Mucosa of descending colon (tissue), 3 donors: ENCODE measurements around the gene MACROD1. TPM values are rescaled to one million over a fixed set of nuclear protein-coding genes. Genes with fewer than 3 reads are reported as not detected.

Source experiments
- ATAC-seq: fragments of 200-7000 bp; cut with Tn5 transposase; one replicate; pipeline ENCODE4 v1.9.1; 2020; ENCODE audit warnings: mild to moderate bottlenecking, moderate library complexity
- DNase-seq, 3 donors: peaks; one replicate each; pipeline ENCODE4 v3.0.0-alpha.2; 2020
- H3K36me3 ChIP-seq: fragments of 200-600 bp; one replicate; pipeline ENCODE4 v1.8.0; 2021; ENCODE audit warnings: low read depth, mild to moderate bottlenecking
- H3K4me1 ChIP-seq: fragments of 200-600 bp; one replicate; pipeline ENCODE4 v1.8.0; 2021; ENCODE audit warnings: low read depth, mild to moderate bottlenecking
- H3K4me3 ChIP-seq: fragments of 200-600 bp; one replicate; pipeline ENCODE4 v1.8.0; 2021; ENCODE audit warnings: mild to moderate bottlenecking
- H3K9me3 ChIP-seq: fragments of 200-600 bp; one replicate; pipeline ENCODE4 v1.8.0; 2021; ENCODE audit warnings: mild to moderate bottlenecking
- intact Hi-C, 2 donors: fragments of 100-400 bp; cut with DNase I in 1 of 2; cut with micrococcal nuclease in 1 of 2; formaldehyde crosslinking; loops; one replicate each; pipeline versions ENCODE4 v1.11.0 to v1.11.1; 2022; cut with DNase I, micrococcal nuclease
- total RNA-seq, 3 donors: library from RNA; stranded (reverse); fragmentation: NEBNext Ultra II Directional in 2 of 3; extraction: Animal tissue kit (Norgen Biotek cat#: 25700) in 2 of 3; gene quantifications; one replicate each; pipeline versions ENCODE4 v1.2.1 to v1.2.4, GENCODE V29; 2021 to 2023
- TF ChIP-seq, protein P1 (sequence below): fragments of 200-600 bp; IDR thresholded peaks from one replicate; pipeline ENCODE4 v1.8.0; 2022; ENCODE audit warnings: antibody characterized with exemption, mild to moderate bottlenecking
- donor health status: DM: no; HTN: no; CAD: no; lungs with moderate emphysema.
- donor health status: DM: no; HTN: no; CAD: no.
- donor health status: DM: no; HTN: yes; CAD: no.

The MACROD1 gene
- total RNA-seq, 3 donors from 2014 or later = 26.7 to 38.7 (median 38.1) TPM

DNA sequence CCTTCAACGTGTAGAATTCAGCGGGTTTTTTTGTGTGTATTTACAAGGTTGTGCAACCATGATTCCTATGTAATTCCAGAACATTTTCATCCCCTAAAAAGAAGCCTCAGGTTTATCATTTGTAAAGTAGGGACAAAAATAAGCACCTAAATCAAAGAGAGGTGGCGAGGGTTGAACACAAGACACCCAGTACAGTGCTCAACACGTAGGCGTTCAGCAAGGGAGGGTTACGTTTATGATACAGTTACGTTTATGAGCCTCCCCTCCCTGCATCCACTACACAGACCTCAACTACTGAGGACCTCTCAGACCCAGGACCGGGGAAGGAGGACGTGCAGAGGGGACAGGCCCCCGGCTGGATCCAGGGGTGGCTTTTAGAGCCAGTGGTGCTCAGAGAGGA, 85.5 kb downstream of the MACROD1 start:
- TF ChIP-seq, protein P1, sequence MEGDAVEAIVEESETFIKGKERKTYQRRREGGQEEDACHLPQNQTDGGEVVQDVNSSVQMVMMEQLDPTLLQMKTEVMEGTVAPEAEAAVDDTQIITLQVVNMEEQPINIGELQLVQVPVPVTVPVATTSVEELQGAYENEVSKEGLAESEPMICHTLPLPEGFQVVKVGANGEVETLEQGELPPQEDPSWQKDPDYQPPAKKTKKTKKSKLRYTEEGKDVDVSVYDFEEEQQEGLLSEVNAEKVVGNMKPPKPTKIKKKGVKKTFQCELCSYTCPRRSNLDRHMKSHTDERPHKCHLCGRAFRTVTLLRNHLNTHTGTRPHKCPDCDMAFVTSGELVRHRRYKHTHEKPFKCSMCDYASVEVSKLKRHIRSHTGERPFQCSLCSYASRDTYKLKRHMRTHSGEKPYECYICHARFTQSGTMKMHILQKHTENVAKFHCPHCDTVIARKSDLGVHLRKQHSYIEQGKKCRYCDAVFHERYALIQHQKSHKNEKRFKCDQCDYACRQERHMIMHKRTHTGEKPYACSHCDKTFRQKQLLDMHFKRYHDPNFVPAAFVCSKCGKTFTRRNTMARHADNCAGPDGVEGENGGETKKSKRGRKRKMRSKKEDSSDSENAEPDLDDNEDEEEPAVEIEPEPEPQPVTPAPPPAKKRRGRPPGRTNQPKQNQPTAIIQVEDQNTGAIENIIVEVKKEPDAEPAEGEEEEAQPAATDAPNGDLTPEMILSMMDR = no peak
- Histone ChIP-seq H3K4me1 (no peaks in the 10 kb centered on the region), H3K4me3 (no peak overlapping the region), H3K36me3 (no peaks in the 10 kb centered on the region), H3K9me3 (no peaks in the 10 kb centered on the region)
- ATAC-seq = no peak
- intact Hi-C loops = no loop called here
- no peak for DNase-seq

DNA sequence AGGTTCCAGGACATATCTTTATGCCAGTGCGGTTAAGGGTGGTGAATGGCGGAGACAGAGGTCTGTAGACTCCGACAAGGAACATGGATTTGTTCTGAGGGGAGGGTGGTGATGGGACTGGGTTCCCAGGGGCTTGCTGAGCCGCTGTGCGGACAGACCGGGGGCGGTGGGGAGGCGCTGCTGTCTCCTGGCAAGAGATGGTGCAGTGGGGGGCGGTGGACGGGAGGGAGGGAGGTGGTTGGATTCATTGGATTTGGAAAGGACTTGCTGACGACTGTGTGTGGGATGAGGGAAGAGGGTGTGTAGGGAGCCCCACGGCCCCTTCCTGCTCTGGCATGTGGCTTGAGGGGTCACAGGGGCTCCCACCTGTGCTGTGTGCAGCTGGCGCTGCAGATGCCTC, 87.0 kb downstream of the MACROD1 start:
- no peak overlapping the region for H3K4me3 ChIP-seq
- ATAC-seq (no peak), DNase-seq (no peak)
- H3K4me1 ChIP-seq = no peaks in the 10 kb centered on the region
- H3K9me3 ChIP-seq = no peaks in the 10 kb centered on the region
- intact Hi-C loops = no loop called here
- no peaks in the 10 kb centered on the region for H3K36me3 ChIP-seq
- TF ChIP-seq, protein P1 = no peak

DNA sequence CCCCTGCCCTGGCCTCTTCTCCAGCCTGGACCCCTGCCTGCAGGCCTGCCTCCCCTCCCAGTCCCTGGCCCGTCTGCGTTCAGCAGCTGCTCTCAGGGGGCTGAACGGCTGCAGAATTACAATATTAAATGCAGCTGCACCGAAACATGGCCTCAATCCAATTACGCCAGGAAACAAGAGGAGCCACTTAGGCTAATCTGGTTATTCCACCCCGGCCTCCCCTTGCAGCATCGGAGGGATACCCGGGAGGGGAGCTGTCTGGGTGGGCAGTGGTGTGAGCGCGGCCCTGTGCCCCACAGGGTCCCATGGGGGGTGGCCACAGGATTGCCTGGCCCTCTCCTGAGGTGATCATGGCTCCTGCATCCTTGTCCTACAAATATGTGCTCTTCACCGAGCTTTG, 87.6 kb downstream of the MACROD1 start:
- no peak for ATAC-seq
- no peaks in the 10 kb centered on the region for H3K4me1 ChIP-seq
- no peak overlapping the region for H3K4me3 ChIP-seq
- TF ChIP-seq, protein P1 = no peak
- H3K36me3 ChIP-seq = no peaks in the 10 kb centered on the region
- intact Hi-C loops = no loop called here
- no peaks in the 10 kb centered on the region for H3K9me3 ChIP-seq
- DNase-seq = no peak

DNA sequence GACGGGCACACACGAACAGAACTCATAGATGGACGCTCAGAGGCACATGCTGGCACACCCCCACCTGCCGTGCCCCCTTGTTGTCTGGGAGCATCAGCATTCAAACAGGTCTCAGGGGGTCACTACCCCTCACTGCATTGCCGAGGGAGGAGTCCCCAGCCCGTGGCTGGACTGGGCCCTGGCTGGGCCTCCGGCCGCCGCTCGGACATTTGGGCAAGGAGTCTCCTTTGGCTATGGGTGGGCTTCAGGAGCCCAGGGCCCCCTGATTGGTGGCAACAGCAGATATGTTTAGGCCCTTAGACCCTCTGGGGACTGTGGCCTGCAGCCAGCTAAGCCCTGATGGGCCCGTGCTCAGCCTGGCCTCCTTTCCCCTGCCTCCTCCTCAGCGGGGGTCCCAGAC, 88.3 kb downstream of the MACROD1 start:
- H3K4me3 ChIP-seq = no peak overlapping the region
- H3K9me3 ChIP-seq = no peaks in the 10 kb centered on the region
- DNase-seq = no peak
- H3K36me3 ChIP-seq = no peaks in the 10 kb centered on the region
- intact Hi-C loops = no loop called here
- TF ChIP-seq, protein P1 = no peak
- H3K4me1 ChIP-seq = no peaks in the 10 kb centered on the region
- no peak for ATAC-seq

DNA sequence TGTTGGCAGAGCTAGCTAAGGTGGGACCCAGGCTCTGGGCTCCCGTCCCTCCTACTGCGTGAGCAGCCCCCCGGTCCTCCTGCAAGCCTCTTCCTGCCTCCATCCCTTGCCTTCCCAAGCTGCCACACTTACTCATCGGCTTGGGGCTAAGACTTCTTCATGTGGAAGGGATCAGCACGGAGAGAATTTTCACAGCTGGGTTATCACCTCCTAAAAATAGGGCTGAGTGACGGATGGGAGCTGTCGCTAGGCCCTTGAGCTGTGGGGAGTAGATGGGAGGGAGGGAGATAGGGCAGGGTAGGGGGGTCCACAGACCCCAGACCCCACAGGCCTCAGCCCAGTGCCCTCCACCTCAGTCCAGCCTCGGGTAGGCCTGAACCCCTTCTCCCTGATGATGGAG, 89.2 kb downstream of the MACROD1 start:
- no peak for DNase-seq
- ATAC-seq = no peak
- Histone ChIP-seq H3K4me3 (no peak overlapping the region), H3K4me1 (no peaks in the 10 kb centered on the region), H3K36me3 (no peaks in the 10 kb centered on the region), H3K9me3 (no peaks in the 10 kb centered on the region)
- intact Hi-C loops = no loop called here
- TF ChIP-seq, protein P1 = no peak

DNA sequence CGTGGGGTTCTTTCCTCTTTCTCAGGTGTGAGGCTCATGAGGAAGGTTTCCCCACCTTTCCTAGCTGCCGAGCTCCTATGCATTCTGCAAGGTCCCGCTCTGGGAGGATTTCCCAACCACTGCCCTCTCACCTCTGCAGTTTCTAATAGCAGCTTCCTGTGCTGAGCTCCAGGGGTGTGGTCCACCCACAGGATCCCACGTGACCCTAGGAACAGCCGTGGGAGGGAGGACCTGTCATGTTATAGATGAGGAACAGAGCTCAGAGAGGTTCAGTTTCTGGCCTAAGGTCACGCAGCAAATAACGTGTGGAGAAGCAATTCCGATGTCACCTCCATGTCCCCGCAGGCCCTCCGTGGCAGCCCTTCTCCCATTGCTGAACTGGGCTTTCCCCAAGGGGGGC, 91.7 kb downstream of the MACROD1 start:
- TF ChIP-seq, protein P1 = no peak
- no peak overlapping the region for H3K4me3 ChIP-seq
- no peak for DNase-seq
- peak; percentile 48 for ATAC-seq
- H3K9me3 ChIP-seq = no peaks in the 10 kb centered on the region
- no peaks in the 10 kb centered on the region for H3K36me3 ChIP-seq
- intact Hi-C loops = no loop called here
- no peaks in the 10 kb centered on the region for H3K4me1 ChIP-seq
